GM20000 (cell line): ENCODE data around the gene ZNF134.

Experiments
- DNase-seq: peaks from one replicate; pipeline ENCODE4 v3.0.0; 2012; ENCODE audit warnings: low spot score
- TF ChIP-seq, protein P1 (sequence below): IDR thresholded peaks from 2 replicates; pipeline ENCODE4 v1.5.1; 2012; ENCODE audit warnings: mild to moderate bottlenecking, control low read depth; ENCODE audit errors: extremely low read depth, missing control alignments

ZNF134 gene

DNA sequence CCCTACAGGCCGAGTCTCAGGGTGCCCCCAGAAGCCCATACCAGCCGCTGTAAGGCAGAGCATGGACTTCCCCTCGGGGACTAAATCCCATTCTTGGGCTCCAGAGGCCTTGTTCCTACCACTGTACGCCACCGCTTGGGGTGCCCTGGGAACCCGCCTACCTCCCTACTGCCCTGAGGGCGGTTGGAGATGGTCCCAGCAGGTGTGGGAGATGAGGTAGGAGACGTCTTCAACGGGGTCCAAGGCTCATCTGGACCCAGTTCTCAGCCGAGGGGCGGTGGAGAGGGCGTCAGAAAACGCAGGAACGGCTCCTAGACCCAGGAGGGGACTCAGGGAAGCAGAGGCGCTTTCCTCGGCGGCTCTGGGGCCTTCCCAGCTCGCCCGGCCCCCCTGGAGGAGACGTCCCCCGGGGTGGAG is 30.9 kb upstream of the ZNF134 start:
- DNase-seq: no peak

DNA sequence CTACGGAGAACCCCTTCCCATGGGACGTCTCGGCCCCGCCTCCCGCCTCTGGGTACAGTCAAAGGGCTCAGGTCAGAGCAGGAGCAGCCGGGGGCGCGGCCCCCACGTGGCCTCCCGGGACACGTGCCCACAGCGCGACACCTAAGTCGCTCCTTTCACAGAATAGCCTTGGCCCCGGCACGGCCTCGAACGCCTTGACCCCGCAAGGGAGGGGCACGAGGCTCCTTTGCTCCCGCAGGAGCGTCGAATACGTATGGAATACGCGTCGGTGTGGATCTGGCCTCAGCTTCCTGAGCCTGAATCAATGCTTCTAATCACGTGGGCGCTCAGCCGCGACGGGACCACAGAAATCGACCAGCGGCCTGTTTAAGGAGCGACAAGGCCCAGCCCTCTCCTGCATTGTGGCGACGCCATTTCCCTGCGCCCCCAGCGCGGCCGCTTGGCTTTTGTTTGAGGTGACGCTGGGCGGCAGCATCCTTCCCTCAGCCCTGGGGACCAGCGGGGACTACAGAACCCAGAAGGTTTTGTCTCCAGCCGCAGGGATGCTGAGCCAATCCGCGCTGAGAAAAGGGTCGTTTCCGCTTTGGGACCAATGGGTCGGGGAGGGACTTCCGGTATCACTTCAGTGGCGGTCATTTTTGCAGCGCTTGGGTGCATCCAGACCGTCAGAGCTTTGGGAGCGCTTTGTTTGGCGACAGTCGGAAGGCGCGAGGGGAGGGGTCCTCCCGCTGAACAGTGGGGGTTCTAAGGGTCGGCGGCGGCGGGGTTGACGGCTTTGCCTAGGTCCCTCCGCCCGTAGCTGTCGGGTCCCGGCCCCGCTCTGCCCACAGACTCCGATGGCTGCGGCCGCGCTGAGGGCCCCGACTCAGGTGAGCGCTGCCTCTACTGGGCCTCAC is 30.3 kb upstream of the ZNF134 start, which contains the start of gene ZIK1:
TSS of gene ZIK1 (plus strand) at position 625 of the 896 bp plus-strand sequence. CDS start at position 837, 212 bp downstream.
- TF ChIP-seq, protein P1, sequence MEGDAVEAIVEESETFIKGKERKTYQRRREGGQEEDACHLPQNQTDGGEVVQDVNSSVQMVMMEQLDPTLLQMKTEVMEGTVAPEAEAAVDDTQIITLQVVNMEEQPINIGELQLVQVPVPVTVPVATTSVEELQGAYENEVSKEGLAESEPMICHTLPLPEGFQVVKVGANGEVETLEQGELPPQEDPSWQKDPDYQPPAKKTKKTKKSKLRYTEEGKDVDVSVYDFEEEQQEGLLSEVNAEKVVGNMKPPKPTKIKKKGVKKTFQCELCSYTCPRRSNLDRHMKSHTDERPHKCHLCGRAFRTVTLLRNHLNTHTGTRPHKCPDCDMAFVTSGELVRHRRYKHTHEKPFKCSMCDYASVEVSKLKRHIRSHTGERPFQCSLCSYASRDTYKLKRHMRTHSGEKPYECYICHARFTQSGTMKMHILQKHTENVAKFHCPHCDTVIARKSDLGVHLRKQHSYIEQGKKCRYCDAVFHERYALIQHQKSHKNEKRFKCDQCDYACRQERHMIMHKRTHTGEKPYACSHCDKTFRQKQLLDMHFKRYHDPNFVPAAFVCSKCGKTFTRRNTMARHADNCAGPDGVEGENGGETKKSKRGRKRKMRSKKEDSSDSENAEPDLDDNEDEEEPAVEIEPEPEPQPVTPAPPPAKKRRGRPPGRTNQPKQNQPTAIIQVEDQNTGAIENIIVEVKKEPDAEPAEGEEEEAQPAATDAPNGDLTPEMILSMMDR: no peak
- DNase-seq: peak; percentile 95

More for the DNA sequence above, 30.9 kb upstream of the ZNF134 start:
- TF ChIP-seq, protein P1: no peak

DNA sequence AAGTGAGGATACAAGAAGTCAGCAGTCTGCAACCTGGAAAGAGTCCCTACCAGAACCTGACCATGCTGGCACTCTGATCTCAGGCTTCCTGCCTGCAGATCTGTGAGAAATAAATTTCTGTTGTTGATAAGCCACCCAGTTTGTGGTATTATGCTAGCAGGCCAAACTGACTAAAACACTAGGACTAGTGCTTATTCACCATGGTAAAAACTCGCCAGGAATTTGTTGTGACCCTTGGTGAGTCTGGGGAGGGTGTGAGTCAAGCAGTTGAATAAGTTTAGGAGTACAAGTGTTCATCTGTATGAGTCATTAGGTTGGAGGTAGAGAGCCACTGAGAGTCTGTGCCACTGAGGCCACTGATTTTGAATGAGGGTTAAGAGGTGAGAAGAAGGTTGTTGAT is 26.5 kb upstream of the ZNF134 start:
- no peak for DNase-seq
- TF ChIP-seq, protein P1: no peak

DNA sequence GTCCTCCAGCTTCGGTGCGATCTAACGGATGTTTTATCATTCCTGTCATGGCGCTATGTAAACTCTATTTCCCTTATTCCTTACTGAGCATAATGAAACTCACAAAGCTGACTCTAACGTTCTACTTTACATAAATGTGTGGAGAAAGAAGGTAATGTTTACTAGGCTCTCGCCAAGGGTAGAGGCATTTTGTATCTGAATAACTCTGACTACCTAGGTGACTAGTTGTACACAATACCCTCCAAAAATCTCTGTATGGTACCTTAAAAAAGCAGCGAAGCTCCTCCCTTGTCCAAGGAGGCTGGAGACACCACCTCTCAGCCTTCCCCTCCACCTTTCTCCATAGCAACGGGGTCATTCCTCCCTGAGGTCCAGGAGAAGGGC is 14.7 kb upstream of the ZNF134 start:
- DNase-seq: no peak
- TF ChIP-seq, protein P1: no peak

DNA sequence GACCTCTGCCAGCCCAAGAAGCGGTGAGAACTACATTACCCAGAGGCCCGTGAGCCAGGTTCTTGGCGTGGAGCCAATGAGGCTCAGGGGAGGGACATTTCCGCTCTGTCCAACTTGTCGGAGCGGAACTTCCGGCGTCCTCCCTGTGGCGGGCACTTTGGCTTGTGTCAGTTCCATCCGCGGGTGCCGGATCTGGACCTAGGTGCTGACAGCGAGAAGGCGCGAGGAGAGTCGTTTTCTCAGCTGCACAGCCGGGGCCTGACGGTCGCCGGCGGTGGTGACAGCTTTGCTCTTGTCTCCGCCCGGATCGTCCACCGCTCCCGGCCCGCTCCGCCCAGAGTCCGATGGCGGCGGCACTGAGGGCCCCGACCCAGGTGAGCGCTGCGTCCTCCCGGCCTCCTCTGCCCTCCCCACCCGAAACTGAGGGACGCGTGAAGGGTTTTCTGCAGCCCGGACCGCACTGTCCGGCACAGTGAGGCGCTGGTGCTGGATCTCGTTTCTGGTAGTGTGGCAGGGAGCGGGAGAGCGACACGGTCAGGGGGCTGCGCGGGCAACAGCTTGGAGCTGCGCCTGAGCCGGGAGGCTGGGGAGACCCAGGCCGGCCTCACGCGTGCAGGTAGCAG is 14.2 kb upstream of the ZNF134 start, which contains the start of gene ZNF530:
TSS of gene ZNF530 (plus strand) at position 125 of the 623 bp plus-strand sequence. CDS start 4,461 bp downstream, outside the sequence.
- TF ChIP-seq, protein P1: no peak
- DNase-seq: peak; percentile 93

DNA sequence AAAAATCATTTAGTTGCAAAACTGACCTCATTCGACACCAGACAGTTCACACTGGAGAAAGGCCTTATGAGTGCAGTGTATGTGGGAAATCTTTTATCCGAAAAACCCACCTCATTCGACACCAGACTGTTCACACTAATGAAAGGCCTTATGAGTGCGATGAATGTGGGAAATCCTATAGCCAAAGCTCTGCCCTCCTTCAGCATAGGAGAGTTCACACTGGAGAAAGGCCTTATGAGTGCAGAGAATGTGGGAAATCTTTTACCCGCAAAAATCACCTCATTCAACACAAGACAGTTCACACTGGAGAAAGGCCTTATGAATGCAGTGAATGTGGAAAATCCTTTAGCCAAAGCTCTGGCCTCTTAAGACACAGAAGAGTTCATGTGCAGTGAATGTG is 7.1 kb upstream of the ZNF134 start:
- TF ChIP-seq, protein P1: no peak
- DNase-seq: no peak

DNA sequence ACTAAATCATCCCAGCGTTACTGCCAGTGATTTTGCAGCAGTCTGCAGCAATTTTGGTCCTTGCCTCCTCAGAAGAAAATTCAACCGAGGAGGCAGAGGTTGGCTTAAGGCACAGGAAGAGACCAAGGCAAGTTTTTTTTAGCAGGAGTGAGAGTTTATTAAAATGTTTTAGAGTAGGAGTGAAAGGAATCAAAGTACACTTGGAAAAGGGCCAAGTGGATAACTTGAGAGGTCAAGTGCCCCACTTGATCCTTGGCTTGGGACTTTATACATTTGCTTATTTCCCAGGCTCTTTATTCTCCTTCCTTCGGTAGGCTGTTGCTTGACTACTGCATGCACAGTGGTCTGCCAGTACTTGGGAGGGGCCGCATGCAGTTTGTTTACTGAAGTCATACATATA is 2.9 kb upstream of the ZNF134 start:
- TF ChIP-seq, protein P1: no peak

More for the DNA sequence above, 2.9 kb upstream of the ZNF134 start:
- DNase-seq: no peak
